SU-DHL-6 (cell line): Measurements from ENCODE around the gene ANKRD13B.
"Not testable (repeated sequence)": the region's sequence is repeated elsewhere in the genome, so short reads cannot be mapped to it uniquely, and the experiment has no call there.

ENCODE experiments used
- H2AFZ ChIP-seq: fragments of 200-600 bp; sonication (generic); 2 replicates; pipeline ENCODE4 v1.6.1; 2014; ENCODE audit warnings: low read depth, mild to moderate bottlenecking, moderate library complexity, mixed read lengths, antibody characterized with exemption, low read length; ENCODE audit not compliant: severe bottlenecking
- H3F3A ChIP-seq: fragments of 200-600 bp; shearing (Covaris generic); 2 replicates; pipeline ENCODE4 v1.6.0; 2016; ENCODE audit warnings: antibody characterized with exemption, mild to moderate bottlenecking; ENCODE audit not compliant: insufficient read depth
- H3K27ac ChIP-seq: fragments of 200-600 bp; sonication (generic); 2 replicates; pipeline ENCODE4 v1.5.1; 2016; ENCODE audit warnings: low read depth, mild to moderate bottlenecking, low read length, moderate library complexity, mixed read lengths
- H3K27me3 ChIP-seq: fragments of 200-600 bp; sonication (generic), shearing (Covaris generic); 2 replicates; pipeline ENCODE4 v1.6.0; 2014; ENCODE audit warnings: mild to moderate bottlenecking, low read length
- H3K36me3 ChIP-seq: fragments of 200-600 bp; sonication (generic); 2 replicates; pipeline ENCODE4 v1.6.1; 2014; ENCODE audit warnings: mild to moderate bottlenecking, low read length, mixed read lengths
- H3K4me2 ChIP-seq: fragments of 300-600, 200-600 bp; shearing (Covaris generic), sonication (generic); 2 replicates; pipeline ENCODE4 v1.6.0; 2014; ENCODE audit warnings: low read length, low read depth, mild to moderate bottlenecking; ENCODE audit not compliant: poor library complexity, severe bottlenecking
- H3K4me3 ChIP-seq: fragments of 200-600 bp; sonication (generic); 2 replicates; pipeline ENCODE4 v1.5.1; 2014; ENCODE audit warnings: antibody characterized with exemption, low read length, mild to moderate bottlenecking, mixed read lengths; ENCODE audit not compliant: insufficient read depth, poor library complexity, severe bottlenecking
- H3K79me2 ChIP-seq: fragments of 200-600 bp; sonication (generic); 2 replicates; pipeline ENCODE4 v1.6.1; 2014; ENCODE audit warnings: mild to moderate bottlenecking, low read length, moderate library complexity; ENCODE audit not compliant: insufficient read depth
- H3K9ac ChIP-seq: fragments of 200-600 bp; sonication (generic); 2 replicates; pipeline ENCODE4 v1.7.0; 2014; ENCODE audit warnings: mild to moderate bottlenecking, low read length
- H3K9me2 ChIP-seq: fragments of 200-600 bp; sonication (generic); replicated peaks from 2 replicates; pipeline ENCODE4 v1.6.1; 2014; ENCODE audit warnings: low read length; ENCODE audit not compliant: insufficient read depth
- H3K9me3 ChIP-seq: fragments of 200-600 bp; sonication (generic); 2 replicates; pipeline ENCODE4 v1.6.1; 2014; ENCODE audit warnings: low read length, mixed read lengths; ENCODE audit not compliant: insufficient read depth
- H4K20me1 ChIP-seq: fragments of 200-600 bp; sonication (generic); 2 replicates; pipeline ENCODE4 v1.6.1; 2014; ENCODE audit warnings: low read depth, mild to moderate bottlenecking, antibody characterized with exemption, low read length, moderate library complexity, mixed read lengths
- EZH2phosphoT487 ChIP-seq: fragments of 200-600 bp; sonication (generic), shearing (Covaris generic); conservative IDR thresholded peaks from 2 replicates; pipeline ENCODE4 v1.6.1; 2018; ENCODE audit warnings: mild to moderate bottlenecking, antibody characterized with exemption, low read length, moderate library complexity, mixed read lengths
- TF ChIP-seq, protein P1 (sequence below): fragments of 200-600 bp; sonication (generic); IDR thresholded peaks from one replicate; pipeline ENCODE4 v1.5.1; 2017; ENCODE audit warnings: antibody characterized with exemption, mild to moderate bottlenecking, low read length, moderate library complexity; ENCODE audit not compliant: insufficient read depth, poor library complexity, severe bottlenecking

The ANKRD13B gene

DNA sequence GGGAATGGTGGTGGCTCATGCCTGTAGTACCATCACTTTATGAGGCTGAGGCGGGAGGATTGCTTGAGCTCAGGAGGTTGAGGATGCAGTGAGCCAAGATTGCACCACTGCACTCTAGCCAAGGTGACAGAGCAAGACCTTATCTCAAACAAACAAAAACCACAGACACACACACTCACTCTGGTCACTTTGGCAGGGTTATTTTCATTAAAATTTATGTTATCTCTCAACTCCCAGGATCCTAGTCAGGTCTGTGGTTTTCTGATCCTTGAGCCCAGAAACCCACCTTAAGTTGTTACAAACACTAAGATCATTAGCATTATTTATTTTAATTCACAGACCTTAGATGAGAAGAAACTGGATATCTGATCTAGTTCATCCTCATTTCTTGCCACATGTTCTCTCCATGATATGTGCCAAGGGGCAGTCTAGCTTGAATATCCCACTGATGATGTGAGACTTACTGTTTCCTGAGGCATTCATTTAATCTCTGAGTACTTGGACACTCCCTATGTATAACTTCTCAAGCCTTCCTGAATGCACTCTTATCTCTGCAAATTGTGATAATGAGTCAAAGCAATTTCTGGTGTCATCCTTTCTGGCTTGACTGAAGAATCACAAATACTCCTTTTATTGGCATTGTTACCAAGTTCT lies 35.7 kb upstream of the ANKRD13B start:
- no peaks in the 10 kb centered on the region for H3K36me3 ChIP-seq
- no peaks in the 10 kb centered on the region for H3K79me2 ChIP-seq
- H4K20me1 ChIP-seq: no peaks in the 10 kb centered on the region
- peaks cover 8% of the 10 kb centered on the region for H3F3A ChIP-seq
- TF ChIP-seq EZH2phosphoT487: no peak
- TF ChIP-seq, protein P1, sequence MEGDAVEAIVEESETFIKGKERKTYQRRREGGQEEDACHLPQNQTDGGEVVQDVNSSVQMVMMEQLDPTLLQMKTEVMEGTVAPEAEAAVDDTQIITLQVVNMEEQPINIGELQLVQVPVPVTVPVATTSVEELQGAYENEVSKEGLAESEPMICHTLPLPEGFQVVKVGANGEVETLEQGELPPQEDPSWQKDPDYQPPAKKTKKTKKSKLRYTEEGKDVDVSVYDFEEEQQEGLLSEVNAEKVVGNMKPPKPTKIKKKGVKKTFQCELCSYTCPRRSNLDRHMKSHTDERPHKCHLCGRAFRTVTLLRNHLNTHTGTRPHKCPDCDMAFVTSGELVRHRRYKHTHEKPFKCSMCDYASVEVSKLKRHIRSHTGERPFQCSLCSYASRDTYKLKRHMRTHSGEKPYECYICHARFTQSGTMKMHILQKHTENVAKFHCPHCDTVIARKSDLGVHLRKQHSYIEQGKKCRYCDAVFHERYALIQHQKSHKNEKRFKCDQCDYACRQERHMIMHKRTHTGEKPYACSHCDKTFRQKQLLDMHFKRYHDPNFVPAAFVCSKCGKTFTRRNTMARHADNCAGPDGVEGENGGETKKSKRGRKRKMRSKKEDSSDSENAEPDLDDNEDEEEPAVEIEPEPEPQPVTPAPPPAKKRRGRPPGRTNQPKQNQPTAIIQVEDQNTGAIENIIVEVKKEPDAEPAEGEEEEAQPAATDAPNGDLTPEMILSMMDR: no peak
- H3K9me2 ChIP-seq: no peaks in the 10 kb centered on the region
- no peaks in the 10 kb centered on the region for H3K9me3 ChIP-seq
- no peak overlapping the region for H3K27ac ChIP-seq
- no peak overlapping the region for H2AFZ ChIP-seq
- H3K4me3 ChIP-seq: no peak overlapping the region
- H3K27me3 ChIP-seq: no peaks in the 10 kb centered on the region
- no peak overlapping the region for H3K4me2 ChIP-seq
- H3K9ac ChIP-seq: no peak overlapping the region

DNA sequence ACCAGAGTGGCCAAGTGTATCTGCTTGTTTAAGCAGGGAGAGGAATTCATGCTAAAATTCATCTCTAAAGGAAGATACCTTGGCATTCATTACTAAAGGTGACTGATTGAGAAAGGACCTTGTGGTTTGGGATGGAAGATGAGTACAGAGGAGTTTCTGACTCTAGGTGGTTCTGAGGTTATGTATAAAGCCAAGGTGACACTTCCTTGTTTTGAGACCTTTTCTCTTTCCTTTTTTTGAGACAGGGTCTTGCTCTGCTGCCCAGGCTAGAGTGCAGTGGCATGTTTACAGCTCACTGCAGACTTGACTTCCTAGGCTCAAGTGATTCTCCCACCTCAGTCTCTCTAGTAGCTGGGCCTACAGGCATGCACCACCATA lies 35.2 kb upstream of the ANKRD13B start:
- H3K4me3 ChIP-seq: no peak overlapping the region
- no peak overlapping the region for H2AFZ ChIP-seq
- H3K27me3 ChIP-seq: no peaks in the 10 kb centered on the region
- no peaks in the 10 kb centered on the region for H4K20me1 ChIP-seq
- H3K79me2 ChIP-seq: no peaks in the 10 kb centered on the region
- no peaks in the 10 kb centered on the region for H3K9me3 ChIP-seq
- no peaks in the 10 kb centered on the region for H3K36me3 ChIP-seq
- no peak overlapping the region for H3K27ac ChIP-seq
- no peak overlapping the region for H3K9ac ChIP-seq
- no peaks in the 10 kb centered on the region for H3K9me2 ChIP-seq
- peaks cover 8% of the 10 kb centered on the region for H3F3A ChIP-seq
- no peak overlapping the region for H3K4me2 ChIP-seq
- TF ChIP-seq, protein P1: no peak
- TF ChIP-seq EZH2phosphoT487: no peak

DNA sequence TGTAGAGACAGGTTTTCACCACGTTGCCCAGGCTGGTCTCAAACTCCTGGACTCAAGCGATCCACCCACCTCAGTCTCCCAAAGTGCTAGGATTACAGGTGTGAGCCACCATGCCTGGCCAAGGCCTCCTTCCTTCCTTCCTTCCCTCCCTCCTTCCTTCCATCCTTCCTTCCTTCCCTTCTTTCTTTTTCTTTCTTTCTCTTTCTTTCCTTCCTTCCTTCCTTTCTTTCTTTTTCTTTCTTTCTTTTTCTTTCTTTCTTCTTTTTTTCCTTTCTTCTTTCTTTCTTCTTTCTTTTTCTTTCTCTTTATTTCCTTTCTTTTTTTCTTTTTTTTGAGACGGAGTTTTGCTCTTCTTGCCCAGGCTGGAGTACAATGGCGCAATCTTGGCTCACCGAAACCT lies 34.8 kb upstream of the ANKRD13B start:
- not testable (repeated sequence) for H3K9me3 ChIP-seq, H3F3A ChIP-seq, H3K4me3 ChIP-seq, H3K9me2 ChIP-seq, H3K9ac ChIP-seq, H3K27ac ChIP-seq, H2AFZ ChIP-seq, H3K36me3 ChIP-seq, H3K4me2 ChIP-seq, H3K27me3 ChIP-seq, H4K20me1 ChIP-seq, H3K79me2 ChIP-seq

DNA sequence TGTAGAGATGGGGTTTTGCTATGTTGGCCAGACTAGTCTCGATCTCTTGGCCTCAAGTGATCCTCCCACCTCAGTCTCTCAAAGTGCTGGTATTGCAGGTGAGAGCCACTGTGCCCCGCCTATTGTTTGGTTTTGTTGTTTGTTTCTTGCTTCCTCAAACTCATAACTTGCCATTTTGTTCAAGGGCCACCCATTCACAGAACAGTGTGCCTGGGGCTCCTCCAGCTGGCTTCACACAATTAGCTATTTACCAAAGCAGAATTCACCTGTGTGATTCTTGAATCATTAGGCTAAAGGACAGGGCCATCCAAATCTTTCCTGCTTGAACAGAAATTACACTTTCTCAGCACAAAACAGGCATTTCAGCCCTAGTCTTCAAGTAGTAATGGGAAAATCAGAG lies 33.3 kb upstream of the ANKRD13B start:
- Histone ChIP-seq H3K9me2 (no peaks in the 10 kb centered on the region), H4K20me1 (no peaks in the 10 kb centered on the region), H3K36me3 (no peaks in the 10 kb centered on the region), H3K4me3 (no peak overlapping the region), H3K27ac (no peak overlapping the region), H2AFZ (no peak overlapping the region), H3K79me2 (peaks cover 5% of the 10 kb centered on the region; the same call in 1 of the 2 replicates), H3K27me3 (no peaks in the 10 kb centered on the region), H3K9ac (no peak overlapping the region), H3K4me2 (no peak overlapping the region), H3K9me3 (no peaks in the 10 kb centered on the region), H3F3A (peaks cover 8% of the 10 kb centered on the region)
- TF ChIP-seq, protein P1: no peak
- TF ChIP-seq EZH2phosphoT487: no peak
